H1 (cell line): ENCODE data around the gene SCO2. TPM values are rescaled to one million over a fixed set of nuclear protein-coding genes. Genes with fewer than 3 reads are reported as not detected.

ENCODE experiments used
- CBX5 ChIP-seq: fragments of 300-800, 300-1000 bp; sonication (generic); IDR thresholded peaks from 2 replicates; pipeline ENCODE4 v1.7.1; 2016; ENCODE audit warnings: antibody characterized with exemption, low read length, low read depth
- KDM1A ChIP-seq: fragments of 200-600, 300-600 bp; sonication (generic); IDR thresholded peaks from 2 replicates; pipeline ENCODE4 v1.7.1; 2016; ENCODE audit warnings: mild to moderate bottlenecking, low read length, borderline replicate concordance
- KDM5A ChIP-seq: fragments of 200-600 bp; IDR thresholded peaks from 2 replicates; pipeline ENCODE4 v1.7.1; 2012; ENCODE audit warnings: mild to moderate bottlenecking, low read length, inconsistent platforms, mixed read lengths
- POU5F1 ChIP-seq: IDR thresholded peaks from 2 replicates; pipeline ENCODE4 v1.6.1; 2011; ENCODE audit warnings: low read depth, mild to moderate bottlenecking, low read length, moderate library complexity
- RNF2 ChIP-seq: fragments of 200-900, 300-1000 bp; sonication (generic); IDR thresholded peaks from 2 replicates; pipeline ENCODE4 v1.7.1; 2016; ENCODE audit warnings: borderline replicate concordance, low read depth, mild to moderate bottlenecking, antibody characterized with exemption, low read length; ENCODE audit not compliant: poor library complexity, severe bottlenecking; ENCODE audit errors: missing control alignments
- SIN3A ChIP-seq, 2 experiments: IDR thresholded peaks in 1 of 2; conservative IDR thresholded peaks in 1 of 2; 2 replicates each; pipeline ENCODE4 v1.6.1; 2011 to 2012; ENCODE audit warnings: low read length in 2 of 2, improper control_type of control experiment in 1 of 2, low read depth in 1 of 2, mild to moderate bottlenecking in 1 of 2
- SIX5 ChIP-seq: IDR thresholded peaks from 2 replicates; pipeline ENCODE4 v1.6.1; 2011; ENCODE audit warnings: mild to moderate bottlenecking, low read depth, low read length
- TAF7 ChIP-seq: optimal IDR thresholded peaks from 2 replicates; pipeline ENCODE3; 2011; ENCODE audit warnings: low read depth, mild to moderate bottlenecking, inconsistent platforms, low read length, moderate library complexity, borderline replicate concordance
- TEAD4 ChIP-seq: IDR thresholded peaks from 2 replicates; pipeline ENCODE4 v1.6.1; 2012; ENCODE audit warnings: low read depth, low read length, inconsistent platforms, mixed read lengths
- polyA plus RNA-seq, 7 experiments: library from polyadenylated mRNA; depleted of rRNA in 3 of 7; stranded (reverse) in 5 of 7; unstranded in 2 of 7; fragments of >200 nt in 5 of 7; fragments of 200-250 nt in 2 of 7; gene quantifications; 1 replicate in 5 of 7; 2 replicates in 1 of 7; 4 replicates in 1 of 7; pipeline versions ENCODE4 v1.2.1 to v1.2.3, GENCODE V29; 2011 to 2013; ENCODE audit warnings: missing spikeins in 2 of 7, mixed read lengths in 2 of 7
- total RNA-seq: library from RNA; stranded (reverse); fragmentation: NEBNext Ultra II Directional; extraction: Animal tissue kit (Norgen Biotek cat#: 25700); gene quantifications from 2 replicates; pipeline ENCODE4 v1.2.1, GENCODE V29; 2021
- TF ChIP-seq, protein P1 (sequence below): fragments of 300-600 bp; sonication (generic); IDR thresholded peaks from 2 replicates; pipeline ENCODE4 v1.7.1; 2012; ENCODE audit warnings: low read length, moderate library complexity, mild to moderate bottlenecking, inconsistent platforms; ENCODE audit not compliant: insufficient replicate concordance

SCO2 gene
- total and polyA plus RNA-seq, 2 of the 8 experiments (the other 6 are each of a cell fraction or from before 2014, with no cell fraction given) = 2.0 TPM; not detected in 1

DNA sequence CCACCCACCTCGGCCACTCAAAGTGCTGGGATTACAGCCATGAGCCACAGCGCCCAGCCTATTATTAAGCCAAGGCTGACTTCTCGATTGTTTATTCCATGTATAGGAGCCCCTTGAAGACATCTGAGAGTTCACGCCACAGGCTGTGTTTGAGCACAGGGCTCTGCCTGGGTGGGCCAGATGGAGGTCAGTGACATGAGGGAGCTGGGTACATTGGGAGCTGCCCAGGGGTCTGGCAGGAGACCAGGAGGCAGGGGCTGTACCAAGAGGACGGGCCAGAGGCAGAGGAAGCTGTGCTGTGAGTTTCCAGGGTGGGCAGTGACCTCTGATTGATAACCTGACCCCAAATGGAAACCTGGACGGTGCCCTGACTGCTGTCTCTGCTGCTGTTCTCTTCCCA lies 23.3 kb downstream of the SCO2 start (continued):
- TF ChIP-seq, protein P1, sequence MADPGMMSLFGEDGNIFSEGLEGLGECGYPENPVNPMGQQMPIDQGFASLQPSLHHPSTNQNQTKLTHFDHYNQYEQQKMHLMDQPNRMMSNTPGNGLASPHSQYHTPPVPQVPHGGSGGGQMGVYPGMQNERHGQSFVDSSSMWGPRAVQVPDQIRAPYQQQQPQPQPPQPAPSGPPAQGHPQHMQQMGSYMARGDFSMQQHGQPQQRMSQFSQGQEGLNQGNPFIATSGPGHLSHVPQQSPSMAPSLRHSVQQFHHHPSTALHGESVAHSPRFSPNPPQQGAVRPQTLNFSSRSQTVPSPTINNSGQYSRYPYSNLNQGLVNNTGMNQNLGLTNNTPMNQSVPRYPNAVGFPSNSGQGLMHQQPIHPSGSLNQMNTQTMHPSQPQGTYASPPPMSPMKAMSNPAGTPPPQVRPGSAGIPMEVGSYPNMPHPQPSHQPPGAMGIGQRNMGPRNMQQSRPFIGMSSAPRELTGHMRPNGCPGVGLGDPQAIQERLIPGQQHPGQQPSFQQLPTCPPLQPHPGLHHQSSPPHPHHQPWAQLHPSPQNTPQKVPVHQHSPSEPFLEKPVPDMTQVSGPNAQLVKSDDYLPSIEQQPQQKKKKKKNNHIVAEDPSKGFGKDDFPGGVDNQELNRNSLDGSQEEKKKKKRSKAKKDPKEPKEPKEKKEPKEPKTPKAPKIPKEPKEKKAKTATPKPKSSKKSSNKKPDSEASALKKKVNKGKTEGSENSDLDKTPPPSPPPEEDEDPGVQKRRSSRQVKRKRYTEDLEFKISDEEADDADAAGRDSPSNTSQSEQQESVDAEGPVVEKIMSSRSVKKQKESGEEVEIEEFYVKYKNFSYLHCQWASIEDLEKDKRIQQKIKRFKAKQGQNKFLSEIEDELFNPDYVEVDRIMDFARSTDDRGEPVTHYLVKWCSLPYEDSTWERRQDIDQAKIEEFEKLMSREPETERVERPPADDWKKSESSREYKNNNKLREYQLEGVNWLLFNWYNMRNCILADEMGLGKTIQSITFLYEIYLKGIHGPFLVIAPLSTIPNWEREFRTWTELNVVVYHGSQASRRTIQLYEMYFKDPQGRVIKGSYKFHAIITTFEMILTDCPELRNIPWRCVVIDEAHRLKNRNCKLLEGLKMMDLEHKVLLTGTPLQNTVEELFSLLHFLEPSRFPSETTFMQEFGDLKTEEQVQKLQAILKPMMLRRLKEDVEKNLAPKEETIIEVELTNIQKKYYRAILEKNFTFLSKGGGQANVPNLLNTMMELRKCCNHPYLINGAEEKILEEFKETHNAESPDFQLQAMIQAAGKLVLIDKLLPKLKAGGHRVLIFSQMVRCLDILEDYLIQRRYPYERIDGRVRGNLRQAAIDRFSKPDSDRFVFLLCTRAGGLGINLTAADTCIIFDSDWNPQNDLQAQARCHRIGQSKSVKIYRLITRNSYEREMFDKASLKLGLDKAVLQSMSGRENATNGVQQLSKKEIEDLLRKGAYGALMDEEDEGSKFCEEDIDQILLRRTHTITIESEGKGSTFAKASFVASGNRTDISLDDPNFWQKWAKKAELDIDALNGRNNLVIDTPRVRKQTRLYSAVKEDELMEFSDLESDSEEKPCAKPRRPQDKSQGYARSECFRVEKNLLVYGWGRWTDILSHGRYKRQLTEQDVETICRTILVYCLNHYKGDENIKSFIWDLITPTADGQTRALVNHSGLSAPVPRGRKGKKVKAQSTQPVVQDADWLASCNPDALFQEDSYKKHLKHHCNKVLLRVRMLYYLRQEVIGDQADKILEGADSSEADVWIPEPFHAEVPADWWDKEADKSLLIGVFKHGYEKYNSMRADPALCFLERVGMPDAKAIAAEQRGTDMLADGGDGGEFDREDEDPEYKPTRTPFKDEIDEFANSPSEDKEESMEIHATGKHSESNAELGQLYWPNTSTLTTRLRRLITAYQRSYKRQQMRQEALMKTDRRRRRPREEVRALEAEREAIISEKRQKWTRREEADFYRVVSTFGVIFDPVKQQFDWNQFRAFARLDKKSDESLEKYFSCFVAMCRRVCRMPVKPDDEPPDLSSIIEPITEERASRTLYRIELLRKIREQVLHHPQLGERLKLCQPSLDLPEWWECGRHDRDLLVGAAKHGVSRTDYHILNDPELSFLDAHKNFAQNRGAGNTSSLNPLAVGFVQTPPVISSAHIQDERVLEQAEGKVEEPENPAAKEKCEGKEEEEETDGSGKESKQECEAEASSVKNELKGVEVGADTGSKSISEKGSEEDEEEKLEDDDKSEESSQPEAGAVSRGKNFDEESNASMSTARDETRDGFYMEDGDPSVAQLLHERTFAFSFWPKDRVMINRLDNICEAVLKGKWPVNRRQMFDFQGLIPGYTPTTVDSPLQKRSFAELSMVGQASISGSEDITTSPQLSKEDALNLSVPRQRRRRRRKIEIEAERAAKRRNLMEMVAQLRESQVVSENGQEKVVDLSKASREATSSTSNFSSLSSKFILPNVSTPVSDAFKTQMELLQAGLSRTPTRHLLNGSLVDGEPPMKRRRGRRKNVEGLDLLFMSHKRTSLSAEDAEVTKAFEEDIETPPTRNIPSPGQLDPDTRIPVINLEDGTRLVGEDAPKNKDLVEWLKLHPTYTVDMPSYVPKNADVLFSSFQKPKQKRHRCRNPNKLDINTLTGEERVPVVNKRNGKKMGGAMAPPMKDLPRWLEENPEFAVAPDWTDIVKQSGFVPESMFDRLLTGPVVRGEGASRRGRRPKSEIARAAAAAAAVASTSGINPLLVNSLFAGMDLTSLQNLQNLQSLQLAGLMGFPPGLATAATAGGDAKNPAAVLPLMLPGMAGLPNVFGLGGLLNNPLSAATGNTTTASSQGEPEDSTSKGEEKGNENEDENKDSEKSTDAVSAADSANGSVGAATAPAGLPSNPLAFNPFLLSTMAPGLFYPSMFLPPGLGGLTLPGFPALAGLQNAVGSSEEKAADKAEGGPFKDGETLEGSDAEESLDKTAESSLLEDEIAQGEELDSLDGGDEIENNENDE = no peak
- no peak for TF ChIP-seq SIX5
- no peak for TF ChIP-seq POU5F1
- TF ChIP-seq KDM5A = no peak
- TF ChIP-seq SIN3A (conservative IDR thresholded peaks at IDR 0.05 in 1 of 2, IDR thresholded peaks at IDR 0.05 in 1 of 2; ENCODE audit: low read depth in 1 of 2, low read length in 2 of 2) = no peak
- TF ChIP-seq RNF2 = no peak
- no peak for TF ChIP-seq TEAD4
- TF ChIP-seq TAF7 = no peak
- no peak for TF ChIP-seq KDM1A
- no peak for TF ChIP-seq CBX5
